ENCODE results near the gene TEKT3.

The TEKT3 gene

DNA sequence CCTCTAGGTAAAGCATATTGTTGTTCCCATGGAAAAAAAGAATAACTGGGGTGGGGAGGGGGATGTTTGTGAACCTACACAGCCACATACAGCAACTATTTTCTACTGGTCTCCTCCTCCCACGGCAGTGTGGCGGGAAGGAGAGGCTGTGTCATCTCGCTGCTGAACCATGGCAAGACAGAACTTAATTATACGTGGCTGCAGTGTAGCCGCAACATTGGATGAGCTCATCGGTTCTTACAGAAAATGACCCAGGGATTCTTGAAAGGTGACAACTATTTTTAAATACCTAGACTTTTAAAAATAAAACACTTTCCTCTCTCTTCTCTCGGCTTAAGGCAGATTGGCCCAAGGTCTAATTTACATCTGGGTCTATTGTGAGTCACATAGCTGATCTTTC lies 19.8 kb upstream of the TEKT3 start:
- no peak for DNase-seq (ENCODE audit: low read depth)
- H3K4me3 ChIP-seq (ENCODE audit: control insufficient read depth, low read depth, low read length), result no peak overlapping the region
- TF ChIP-seq, protein P1, sequence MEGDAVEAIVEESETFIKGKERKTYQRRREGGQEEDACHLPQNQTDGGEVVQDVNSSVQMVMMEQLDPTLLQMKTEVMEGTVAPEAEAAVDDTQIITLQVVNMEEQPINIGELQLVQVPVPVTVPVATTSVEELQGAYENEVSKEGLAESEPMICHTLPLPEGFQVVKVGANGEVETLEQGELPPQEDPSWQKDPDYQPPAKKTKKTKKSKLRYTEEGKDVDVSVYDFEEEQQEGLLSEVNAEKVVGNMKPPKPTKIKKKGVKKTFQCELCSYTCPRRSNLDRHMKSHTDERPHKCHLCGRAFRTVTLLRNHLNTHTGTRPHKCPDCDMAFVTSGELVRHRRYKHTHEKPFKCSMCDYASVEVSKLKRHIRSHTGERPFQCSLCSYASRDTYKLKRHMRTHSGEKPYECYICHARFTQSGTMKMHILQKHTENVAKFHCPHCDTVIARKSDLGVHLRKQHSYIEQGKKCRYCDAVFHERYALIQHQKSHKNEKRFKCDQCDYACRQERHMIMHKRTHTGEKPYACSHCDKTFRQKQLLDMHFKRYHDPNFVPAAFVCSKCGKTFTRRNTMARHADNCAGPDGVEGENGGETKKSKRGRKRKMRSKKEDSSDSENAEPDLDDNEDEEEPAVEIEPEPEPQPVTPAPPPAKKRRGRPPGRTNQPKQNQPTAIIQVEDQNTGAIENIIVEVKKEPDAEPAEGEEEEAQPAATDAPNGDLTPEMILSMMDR (IDR thresholded peaks at IDR 0.05; ENCODE audit: control insufficient read depth, insufficient read depth, low read depth, low read length, missing control alignments), result no peak

DNA sequence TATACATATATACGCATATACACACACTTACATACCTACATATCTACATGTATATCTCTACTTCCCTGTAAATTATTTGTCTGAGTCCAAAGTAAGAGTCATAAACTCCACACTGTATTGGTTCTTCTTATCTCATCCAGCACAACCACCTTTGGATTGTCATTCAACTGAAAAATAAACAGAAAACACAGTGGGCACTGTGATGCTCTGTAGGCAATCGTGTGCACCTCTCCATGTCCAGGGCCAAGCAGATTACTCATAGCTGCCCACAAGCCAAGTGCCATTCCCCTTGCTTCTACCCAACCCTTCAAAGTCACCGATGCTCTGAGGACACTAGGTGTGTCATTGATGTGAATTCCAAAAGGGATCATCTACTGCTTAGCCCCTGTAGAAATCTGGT lies 12.9 kb upstream of the TEKT3 start:
- H3K4me3 ChIP-seq (ENCODE audit: control insufficient read depth, low read depth, low read length), result no peak overlapping the region
- TF ChIP-seq, protein P1 (IDR thresholded peaks at IDR 0.05; ENCODE audit: control insufficient read depth, insufficient read depth, low read depth, low read length, missing control alignments), result no peak
- DNase-seq (ENCODE audit: low read depth), result no peak

DNA sequence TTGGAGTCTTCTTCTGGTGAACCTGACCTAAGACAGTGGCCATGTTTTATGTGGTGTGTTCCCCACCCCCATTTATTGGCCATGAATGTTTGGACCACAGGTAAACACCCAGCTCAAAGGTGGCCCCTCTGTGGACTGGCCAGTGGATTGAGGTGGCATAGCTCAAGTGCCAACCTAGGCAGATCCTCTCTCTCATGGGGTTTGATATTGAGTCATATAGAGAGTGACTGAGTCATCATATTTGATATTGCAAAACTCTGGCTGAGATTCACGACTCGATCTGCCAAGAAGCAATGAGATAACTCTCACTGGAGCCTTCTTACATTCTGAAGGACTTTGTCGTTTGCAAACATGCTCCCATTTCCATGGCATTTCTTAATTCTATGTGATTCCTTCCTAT lies 10.5 kb upstream of the TEKT3 start:
- H3K4me3 ChIP-seq (ENCODE audit: control insufficient read depth, low read depth, low read length), result no peak overlapping the region
- peak; percentile 63 for DNase-seq (ENCODE audit: low read depth)
- TF ChIP-seq, protein P1 (IDR thresholded peaks at IDR 0.05; ENCODE audit: control insufficient read depth, insufficient read depth, low read depth, low read length, missing control alignments), result no peak

DNA sequence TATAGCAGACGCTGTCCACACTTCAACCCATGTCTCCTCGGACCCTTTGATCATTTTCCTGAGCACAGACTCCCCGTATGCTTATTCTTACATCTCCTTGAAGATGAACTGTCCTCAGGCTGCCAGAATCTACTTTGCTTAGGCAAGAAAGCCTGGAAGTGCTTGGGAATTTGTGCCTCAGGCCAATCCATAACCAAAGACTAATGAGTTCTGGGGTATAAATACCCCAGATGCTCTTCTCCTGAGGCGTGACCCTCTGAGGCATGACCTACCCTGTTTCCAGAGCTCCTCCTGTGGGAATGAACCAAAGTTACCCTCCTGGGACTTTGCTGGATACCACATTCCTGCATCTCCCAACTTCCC lies 10.1 kb upstream of the TEKT3 start:
- TF ChIP-seq, protein P1 (IDR thresholded peaks at IDR 0.05; ENCODE audit: control insufficient read depth, insufficient read depth, low read depth, low read length, missing control alignments), result no peak
- DNase-seq (ENCODE audit: low read depth), result no peak
- H3K4me3 ChIP-seq (ENCODE audit: control insufficient read depth, low read depth, low read length), result no peak overlapping the region

DNA sequence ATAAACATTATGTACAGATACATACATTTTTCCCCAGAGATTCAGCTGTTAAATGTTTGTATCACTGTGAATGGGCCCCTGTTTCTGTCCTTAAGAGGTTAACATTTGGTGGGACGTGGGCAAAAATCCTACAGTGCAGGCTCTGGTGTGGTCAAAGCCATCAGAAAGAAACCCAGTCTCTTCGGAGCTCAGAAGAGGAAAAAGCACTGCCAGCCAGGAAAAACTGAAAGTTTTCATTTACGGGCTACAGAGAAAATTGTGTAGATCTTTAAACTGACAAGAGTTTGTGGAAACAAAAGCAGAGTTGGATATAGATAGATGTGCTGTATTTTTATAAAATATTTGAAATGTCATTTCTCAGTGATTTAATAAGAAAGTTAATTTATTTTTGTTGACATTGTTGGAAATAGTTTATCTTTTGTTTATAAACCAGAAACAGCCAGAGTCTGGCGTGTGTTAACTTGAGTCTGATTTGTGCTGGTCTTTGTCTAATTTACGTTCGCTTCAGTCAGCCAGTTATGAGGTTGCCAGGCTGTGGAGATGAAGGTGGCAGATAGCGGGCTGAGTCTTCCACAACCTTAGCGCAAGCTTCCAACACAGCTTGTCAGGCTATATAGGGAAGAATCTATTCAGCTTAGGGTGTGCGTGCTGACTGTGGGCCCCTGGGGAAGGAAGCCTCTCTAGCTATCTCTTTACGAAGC lies 9.5 kb upstream of the TEKT3 start:
- no peak overlapping the region for H3K4me3 ChIP-seq (ENCODE audit: control insufficient read depth, low read depth, low read length)
- TF ChIP-seq, protein P1 (IDR thresholded peaks at IDR 0.05; ENCODE audit: control insufficient read depth, insufficient read depth, low read depth, low read length, missing control alignments), result no peak
- DNase-seq (ENCODE audit: low read depth), result no peak

DNA sequence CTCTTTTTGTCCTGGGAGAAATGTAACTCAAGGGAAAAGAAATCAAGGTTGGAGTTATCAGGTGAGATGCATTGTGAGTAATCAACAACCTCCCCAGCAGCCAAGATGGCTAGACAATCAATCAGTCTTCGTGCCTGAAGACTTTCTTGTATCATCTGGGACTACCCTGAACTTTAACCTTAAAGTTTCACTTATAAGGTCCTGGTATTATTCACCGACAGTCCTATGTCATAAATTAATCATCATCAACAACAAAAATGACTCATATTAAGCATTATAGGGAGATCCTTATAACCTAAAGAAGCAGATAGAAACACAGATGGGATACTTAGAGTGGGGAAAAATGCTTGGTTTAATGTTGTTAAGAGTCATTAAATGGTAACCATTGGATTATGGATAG lies 7.7 kb upstream of the TEKT3 start:
- TF ChIP-seq, protein P1 (IDR thresholded peaks at IDR 0.05; ENCODE audit: control insufficient read depth, insufficient read depth, low read depth, low read length, missing control alignments), result no peak
- DNase-seq (ENCODE audit: low read depth), result no peak
- no peak overlapping the region for H3K4me3 ChIP-seq (ENCODE audit: control insufficient read depth, low read depth, low read length)
